ENCODE measurements around the gene GNAQ. TPM values are rescaled to one million over a fixed set of nuclear protein-coding genes. Genes with fewer than 3 reads are reported as not detected.

The GNAQ gene
- total and polyA plus RNA-seq, 4 donors, result 21.9 to 84.2 (median 53.1) TPM

GRCh38 chr9:77826116-77826515 lies 205.5 kb downstream of the GNAQ start:
- Histone ChIP-seq H3K36me3 (ENCODE audit: control insufficient read depth in 1 of 2, insufficient read depth in 2 of 2, low read length in 1 of 2) (no peaks in the 10 kb centered on the region), H3K27me3 (ENCODE audit: control insufficient read depth in 1 of 2, insufficient read depth in 2 of 2, low read length in 1 of 2) (no peaks in the 10 kb centered on the region), H3K9me3 (ENCODE audit: control insufficient read depth, low read length) (no peaks in the 10 kb centered on the region), H3K4me1 (ENCODE audit: control insufficient read depth in 1 of 2, insufficient read depth in 2 of 2, low read length in 2 of 2) (peaks cover 0 to 8% of the 10 kb centered on the region in 2 donors), H3K27ac (ENCODE audit: low read depth in 1 of 2, low read length in 2 of 2) (no peak overlapping the region), H3K4me3 (ENCODE audit: low read length in 2 of 2) (no peak overlapping the region)
- 83 to 88% methylated on average over 2 of the region's 2 CpGs for WGBS, 2 donors
- no peak for ATAC-seq (ENCODE audit: low FRiP score)
- intact Hi-C loops (cut with DNase I), result no loop called here
- DNase-seq, result no peak

DNA sequence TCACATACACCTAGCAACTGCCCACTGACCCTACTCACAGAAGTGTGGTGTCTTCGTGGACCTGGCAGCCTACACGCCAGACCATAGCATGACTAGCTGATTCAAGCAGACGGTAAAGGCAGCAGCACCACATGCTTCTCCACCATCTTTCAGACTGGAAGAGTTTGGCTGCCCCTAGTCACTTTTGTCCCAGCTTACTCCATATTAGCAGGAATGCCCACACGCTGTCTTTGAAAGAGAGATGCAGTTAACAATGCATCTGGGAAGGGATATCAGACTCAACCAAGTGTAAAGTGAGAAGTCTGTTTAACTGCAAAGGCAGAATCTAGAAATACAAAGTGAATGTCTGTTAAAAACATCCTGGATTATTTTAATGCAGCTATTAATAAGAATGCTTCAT lies 206.2 kb downstream of the GNAQ start:
- Histone ChIP-seq H3K36me3 (ENCODE audit: control insufficient read depth in 1 of 2, insufficient read depth in 2 of 2, low read length in 1 of 2) (no peaks in the 10 kb centered on the region), H3K27ac (ENCODE audit: low read depth in 1 of 2, low read length in 2 of 2) (no peak overlapping the region), H3K4me3 (ENCODE audit: low read length in 2 of 2) (no peak overlapping the region), H3K4me1 (ENCODE audit: control insufficient read depth in 1 of 2, insufficient read depth in 2 of 2, low read length in 2 of 2) (peaks cover 0 to 5% of the 10 kb centered on the region in 2 donors), H3K9me3 (ENCODE audit: control insufficient read depth, low read length) (no peaks in the 10 kb centered on the region), H3K27me3 (ENCODE audit: control insufficient read depth in 1 of 2, insufficient read depth in 2 of 2, low read length in 1 of 2) (no peaks in the 10 kb centered on the region)
- DNase-seq (no peak), ATAC-seq (ENCODE audit: low FRiP score) (no peak)
- intact Hi-C loops (cut with DNase I), result no loop called here
- WGBS, 2 donors, result 96 to 98% methylated on average over 4 of the region's 4 CpGs

DNA sequence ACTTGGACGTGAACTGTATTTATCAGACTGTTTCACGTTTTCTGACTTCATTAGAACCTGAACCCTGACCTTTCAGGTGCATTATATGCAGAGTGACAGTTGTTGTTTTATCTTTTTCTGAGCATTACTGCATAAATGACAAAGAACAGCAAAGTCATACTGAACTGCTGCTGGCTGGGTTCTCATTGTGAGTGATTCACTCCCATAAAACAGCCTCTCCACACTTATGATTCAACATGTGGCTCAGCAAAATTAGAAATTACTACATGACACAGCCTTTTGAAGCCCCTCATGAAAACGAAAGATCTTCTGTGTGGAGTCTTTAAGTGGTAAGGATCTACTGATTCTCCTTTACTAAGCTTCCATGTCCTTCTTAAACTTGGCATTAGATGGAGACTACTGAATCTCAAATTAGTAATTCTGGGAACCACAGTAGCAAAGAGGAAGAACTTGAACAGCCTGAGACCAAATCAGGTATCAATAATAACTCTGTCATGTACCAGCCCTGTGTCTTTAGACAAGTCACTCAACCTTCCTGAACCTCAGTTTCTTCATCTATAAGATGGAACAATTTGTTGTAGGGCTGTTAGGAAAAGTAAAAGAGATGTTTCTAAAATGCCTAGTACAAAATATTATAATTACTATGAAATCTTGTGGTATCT lies 211.2 kb downstream of the GNAQ start:
- no peak overlapping the region for H3K27ac ChIP-seq (ENCODE audit: low read depth in 1 of 2, low read length in 2 of 2)
- peak; percentile 77 for ATAC-seq (ENCODE audit: low FRiP score)
- WGBS, 2 donors, result 50 to 55% methylated on average over 3 of the region's 3 CpGs
- H3K27me3 ChIP-seq (ENCODE audit: control insufficient read depth in 1 of 2, insufficient read depth in 2 of 2, low read length in 1 of 2), result no peaks in the 10 kb centered on the region
- peaks cover 0 to 8% of the 10 kb centered on the region in 2 donors for H3K4me1 ChIP-seq (ENCODE audit: control insufficient read depth in 1 of 2, insufficient read depth in 2 of 2, low read length in 2 of 2)
- H3K4me3 ChIP-seq (ENCODE audit: low read length in 2 of 2), result no peak overlapping the region
- intact Hi-C loops (cut with DNase I), result no loop called here
- DNase-seq, result no peak
- H3K9me3 ChIP-seq (ENCODE audit: control insufficient read depth, low read length), result no peaks in the 10 kb centered on the region
- no peaks in the 10 kb centered on the region for H3K36me3 ChIP-seq (ENCODE audit: control insufficient read depth in 1 of 2, insufficient read depth in 2 of 2, low read length in 1 of 2)

- Histone ChIP-seq H3K27me3 (ENCODE audit: control insufficient read depth in 1 of 2, insufficient read depth in 2 of 2, low read length in 1 of 2) (no peaks in the 10 kb centered on the region), H3K4me1 (ENCODE audit: control insufficient read depth in 1 of 2, insufficient read depth in 2 of 2, low read length in 2 of 2) (peaks cover 0 to 8% of the 10 kb centered on the region in 2 donors), H3K36me3 (ENCODE audit: control insufficient read depth in 1 of 2, insufficient read depth in 2 of 2, low read length in 1 of 2) (no peaks in the 10 kb centered on the region), H3K4me3 (ENCODE audit: low read length in 2 of 2) (no peak overlapping the region), H3K27ac (ENCODE audit: low read depth in 1 of 2, low read length in 2 of 2) (no peak overlapping the region), H3K9me3 (ENCODE audit: control insufficient read depth, low read length) (no peaks in the 10 kb centered on the region)
- 78 to 81% methylated on average over 1 of the region's 1 CpG for WGBS, 2 donors
- intact Hi-C loops (cut with DNase I), result no loop called here
- ATAC-seq (ENCODE audit: low FRiP score) (no peak), DNase-seq (no peak)
These were observed 212.0 kb downstream of the GNAQ start for GRCh38 chr9:77819657-77820056.

DNA sequence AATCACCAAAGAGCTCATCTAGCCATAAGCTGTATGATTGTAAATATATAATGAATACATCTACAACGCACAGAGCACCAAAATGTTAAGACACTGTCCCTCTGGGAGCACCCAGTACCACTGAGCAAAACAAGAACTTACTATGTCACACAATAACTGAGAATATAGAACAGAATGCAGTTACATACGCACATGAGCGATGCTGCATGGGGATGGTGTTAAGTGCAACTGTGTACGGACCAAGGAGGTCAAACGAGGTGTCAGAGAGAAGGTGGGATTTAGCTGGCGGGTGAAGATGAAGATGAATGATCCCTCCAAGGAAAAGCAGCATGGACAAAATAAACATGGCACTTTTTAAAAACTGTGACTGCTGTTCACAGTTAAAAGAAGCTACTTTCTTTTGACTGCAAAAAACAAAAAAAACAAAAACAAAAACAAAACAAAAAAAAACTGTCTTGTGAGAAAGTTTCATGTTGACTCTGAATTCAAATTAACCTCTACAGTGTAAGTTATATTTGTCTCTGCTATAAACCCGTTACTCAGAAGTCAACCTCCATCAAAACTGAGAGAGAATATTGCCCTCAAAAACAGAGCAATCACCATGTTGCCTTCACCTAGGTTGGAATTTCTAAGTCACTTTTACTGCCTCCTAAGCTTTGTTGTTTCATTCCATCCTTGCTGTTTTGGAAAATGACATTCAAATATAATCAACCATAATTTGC lies 213.9 kb downstream of the GNAQ start:
- peaks cover 0 to 8% of the 10 kb centered on the region in 2 donors for H3K4me1 ChIP-seq (ENCODE audit: control insufficient read depth in 1 of 2, insufficient read depth in 2 of 2, low read length in 2 of 2)
- no peak overlapping the region for H3K27ac ChIP-seq (ENCODE audit: low read depth in 1 of 2, low read length in 2 of 2)
- H3K36me3 ChIP-seq (ENCODE audit: control insufficient read depth in 1 of 2, insufficient read depth in 2 of 2, low read length in 1 of 2), result peaks cover 0 to 1% of the 10 kb centered on the region in 2 donors
- intact Hi-C loops (cut with DNase I), result no loop called here
- no peaks in the 10 kb centered on the region for H3K27me3 ChIP-seq (ENCODE audit: control insufficient read depth in 1 of 2, insufficient read depth in 2 of 2, low read length in 1 of 2)
- no peaks in the 10 kb centered on the region for H3K9me3 ChIP-seq (ENCODE audit: control insufficient read depth, low read length)
- no peak overlapping the region for H3K4me3 ChIP-seq (ENCODE audit: low read length in 2 of 2)
- ATAC-seq (ENCODE audit: low FRiP score), result no peak
- 92 to 94% methylated on average over 7 of the region's 7 CpGs for WGBS, 2 donors
- no peak for DNase-seq

- peaks cover 0 to 8% of the 10 kb centered on the region in 2 donors for H3K4me1 ChIP-seq (ENCODE audit: control insufficient read depth in 1 of 2, insufficient read depth in 2 of 2, low read length in 2 of 2)
- no peaks in the 10 kb centered on the region for H3K9me3 ChIP-seq (ENCODE audit: control insufficient read depth, low read length)
- WGBS, 2 donors, result 94 to 95% methylated on average over 6 of the region's 6 CpGs
- no peak for DNase-seq
- no peaks in the 10 kb centered on the region for H3K27me3 ChIP-seq (ENCODE audit: control insufficient read depth in 1 of 2, insufficient read depth in 2 of 2, low read length in 1 of 2)
- no peak overlapping the region for H3K4me3 ChIP-seq (ENCODE audit: low read length in 2 of 2)
- no peak for ATAC-seq (ENCODE audit: low FRiP score)
- peaks cover 0 to 1% of the 10 kb centered on the region in 2 donors for H3K36me3 ChIP-seq (ENCODE audit: control insufficient read depth in 1 of 2, insufficient read depth in 2 of 2, low read length in 1 of 2)
- no peak overlapping the region for H3K27ac ChIP-seq (ENCODE audit: low read depth in 1 of 2, low read length in 2 of 2)
- intact Hi-C loops (cut with DNase I), result no loop called here
These were observed 214.8 kb downstream of the GNAQ start for GRCh38 chr9:77816641-77817341.

DNA sequence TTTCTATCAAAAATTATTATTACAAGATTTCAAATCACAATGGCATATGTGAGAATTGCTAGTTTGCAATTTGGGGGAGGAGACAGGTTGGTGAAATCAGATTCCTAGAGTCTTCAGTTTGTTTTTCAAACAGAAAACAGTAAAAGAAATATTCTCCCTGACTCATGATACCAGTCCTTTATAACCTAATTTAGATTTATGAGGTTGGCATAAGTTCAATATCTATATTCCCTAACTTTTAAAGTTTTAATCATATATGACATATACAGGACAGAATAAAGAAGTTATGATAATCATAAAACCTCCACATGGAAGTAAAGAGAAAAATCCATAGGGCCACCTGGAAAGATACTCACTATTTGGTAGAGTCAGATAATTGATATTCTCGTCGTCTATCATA lies 216.4 kb downstream of the GNAQ start:
- no peak for ATAC-seq (ENCODE audit: low FRiP score)
- DNase-seq, result no peak
- Histone ChIP-seq H3K36me3 (ENCODE audit: control insufficient read depth in 1 of 2, insufficient read depth in 2 of 2, low read length in 1 of 2) (peaks cover 0 to 1% of the 10 kb centered on the region in 2 donors), H3K27me3 (ENCODE audit: control insufficient read depth in 1 of 2, insufficient read depth in 2 of 2, low read length in 1 of 2) (no peaks in the 10 kb centered on the region), H3K27ac (ENCODE audit: low read depth in 1 of 2, low read length in 2 of 2) (no peak overlapping the region), H3K4me1 (ENCODE audit: control insufficient read depth in 1 of 2, insufficient read depth in 2 of 2, low read length in 2 of 2) (peaks cover 0 to 6% of the 10 kb centered on the region in 2 donors), H3K4me3 (ENCODE audit: low read length in 2 of 2) (no peak overlapping the region), H3K9me3 (ENCODE audit: control insufficient read depth, low read length) (no peaks in the 10 kb centered on the region)
- 90 to 96% methylated on average over 2 of the region's 2 CpGs for WGBS, 2 donors
- intact Hi-C loops (cut with DNase I), result no loop called here

DNA sequence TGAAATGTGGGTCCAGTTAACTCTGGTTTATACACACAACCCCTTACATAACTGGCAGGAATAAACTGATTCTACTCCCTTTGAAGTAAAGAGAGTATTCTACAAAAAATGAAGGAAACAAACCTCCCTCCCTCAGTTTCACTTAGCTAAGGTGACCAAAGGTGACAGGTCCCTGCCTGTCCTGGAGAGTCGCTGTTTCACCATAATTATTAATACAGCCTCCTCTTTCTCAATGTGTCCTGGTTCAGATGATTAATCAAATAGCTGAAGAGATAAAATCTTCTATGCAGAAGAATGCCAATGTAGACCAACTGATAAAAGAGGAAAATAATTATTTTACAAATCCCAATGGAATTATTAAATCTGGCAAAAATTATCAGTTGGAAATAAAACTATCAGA lies 219.8 kb downstream of the GNAQ start:
- Histone ChIP-seq H3K27me3 (ENCODE audit: control insufficient read depth in 1 of 2, insufficient read depth in 2 of 2, low read length in 1 of 2) (no peaks in the 10 kb centered on the region), H3K36me3 (ENCODE audit: control insufficient read depth in 1 of 2, insufficient read depth in 2 of 2, low read length in 1 of 2) (peaks cover 0 to 1% of the 10 kb centered on the region in 2 donors), H3K4me3 (ENCODE audit: low read length in 2 of 2) (no peak overlapping the region), H3K9me3 (ENCODE audit: control insufficient read depth, low read length) (no peaks in the 10 kb centered on the region), H3K4me1 (ENCODE audit: control insufficient read depth in 1 of 2, insufficient read depth in 2 of 2, low read length in 2 of 2) (no peaks in the 10 kb centered on the region), H3K27ac (ENCODE audit: low read depth in 1 of 2, low read length in 2 of 2) (no peak overlapping the region)
- DNase-seq (no peak), ATAC-seq (ENCODE audit: low FRiP score) (no peak)
- intact Hi-C loops (cut with DNase I), result no loop called here
- 99 to 100% methylated on average over 1 of the region's 1 CpG for WGBS, 2 donors
